ENCODE measurements around the gene GP1BA. TPM values are rescaled to one million over a fixed set of nuclear protein-coding genes. Genes with fewer than 3 reads are reported as not detected.

The GP1BA gene
- polyA plus RNA-seq, 1 donor (not counting 4 experiments of a cell fraction or from before 2014, with no cell fraction given), result not detected

DNA sequence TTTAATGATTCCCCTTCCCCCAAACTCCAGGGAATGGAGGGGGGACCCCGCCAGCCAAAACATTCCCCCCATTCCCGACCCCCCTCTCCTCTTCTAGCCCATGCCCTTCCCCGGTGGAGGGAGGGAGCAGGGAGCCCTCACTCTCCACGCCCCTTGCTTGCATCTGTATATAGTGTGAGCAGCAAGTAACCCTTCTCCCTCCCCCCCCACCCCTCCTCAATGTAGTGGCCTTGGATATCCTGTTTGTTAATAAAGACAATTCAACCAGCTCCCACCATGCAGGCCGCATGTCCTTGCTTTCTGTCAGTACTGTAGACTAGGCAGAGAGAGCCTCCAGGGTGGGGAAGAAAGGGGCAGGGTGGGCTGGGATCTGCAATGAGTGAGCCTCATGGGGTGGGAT is 34.3 kb upstream of the GP1BA start:
- Histone ChIP-seq H3K4me2 (ENCODE audit: control insufficient read depth, extremely low read depth, insufficient read depth, low read depth, low read length) (no peak overlapping the region), H3K79me2 (ENCODE audit: control insufficient read depth, insufficient read depth, low read length) (no peaks in the 10 kb centered on the region), H3K4me1 (ENCODE audit: control insufficient read depth, extremely low read depth, insufficient read depth, low read length) (peaks cover 7% of the 10 kb centered on the region), H3K4me3 (ENCODE audit: control insufficient read depth in 2 of 3, extremely low read depth in 1 of 3, insufficient read depth in 2 of 3, low read depth in 1 of 3, low read length in 3 of 3) (no peak overlapping the region), H3K9ac (ENCODE audit: control insufficient read depth, extremely low read depth, insufficient read depth, low read length) (no peak overlapping the region), H3K27me3 (ENCODE audit: control insufficient read depth, extremely low read depth, insufficient read depth, low read length) (no peaks in the 10 kb centered on the region), H2AFZ (ENCODE audit: control insufficient read depth, low read length) (no peak overlapping the region), H3K36me3 (ENCODE audit: control insufficient read depth in 2 of 2, extremely low read depth in 1 of 2, insufficient read depth in 2 of 2, low read length in 2 of 2) (peaks cover 34% of the 10 kb centered on the region in 2 experiments), H3K9me1 (ENCODE audit: control insufficient read depth, extremely low read depth, insufficient read depth, low read length) (no peaks in the 10 kb centered on the region), H3K27ac (ENCODE audit: control insufficient read depth, insufficient read depth, low read length) (no peak overlapping the region), H3K9me3 (ENCODE audit: control insufficient read depth, low read depth, low read length) (no peaks in the 10 kb centered on the region), H4K20me1 (ENCODE audit: control insufficient read depth, extremely low read depth, insufficient read depth, low read length) (peaks cover 12% of the 10 kb centered on the region)
- TF ChIP-seq, protein P1, sequence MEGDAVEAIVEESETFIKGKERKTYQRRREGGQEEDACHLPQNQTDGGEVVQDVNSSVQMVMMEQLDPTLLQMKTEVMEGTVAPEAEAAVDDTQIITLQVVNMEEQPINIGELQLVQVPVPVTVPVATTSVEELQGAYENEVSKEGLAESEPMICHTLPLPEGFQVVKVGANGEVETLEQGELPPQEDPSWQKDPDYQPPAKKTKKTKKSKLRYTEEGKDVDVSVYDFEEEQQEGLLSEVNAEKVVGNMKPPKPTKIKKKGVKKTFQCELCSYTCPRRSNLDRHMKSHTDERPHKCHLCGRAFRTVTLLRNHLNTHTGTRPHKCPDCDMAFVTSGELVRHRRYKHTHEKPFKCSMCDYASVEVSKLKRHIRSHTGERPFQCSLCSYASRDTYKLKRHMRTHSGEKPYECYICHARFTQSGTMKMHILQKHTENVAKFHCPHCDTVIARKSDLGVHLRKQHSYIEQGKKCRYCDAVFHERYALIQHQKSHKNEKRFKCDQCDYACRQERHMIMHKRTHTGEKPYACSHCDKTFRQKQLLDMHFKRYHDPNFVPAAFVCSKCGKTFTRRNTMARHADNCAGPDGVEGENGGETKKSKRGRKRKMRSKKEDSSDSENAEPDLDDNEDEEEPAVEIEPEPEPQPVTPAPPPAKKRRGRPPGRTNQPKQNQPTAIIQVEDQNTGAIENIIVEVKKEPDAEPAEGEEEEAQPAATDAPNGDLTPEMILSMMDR (optimal IDR thresholded peaks at IDR 0.05 in 1 of 3, IDR thresholded peaks at IDR 0.05 in 1 of 3, conservative IDR thresholded peaks at IDR 0.05 in 1 of 3; ENCODE audit: extremely low read depth in 1 of 3, insufficient read depth in 2 of 3, low read length in 3 of 3), result no peak
- TF ChIP-seq EZH2 (IDR thresholded peaks at IDR 0.05; ENCODE audit: low read length), result no peak
- dilution Hi-C loops (cut with MboI; ENCODE audit: extremely low pct_ligation_motif_present, low sequenced_read_pairs), result no loop called here
- no peak for DNase-seq (ENCODE audit: low read depth, low spot score)
- FAIRE-seq, result no peak

- Histone ChIP-seq H3K9ac (ENCODE audit: control insufficient read depth, extremely low read depth, insufficient read depth, low read length) (no peak overlapping the region), H2AFZ (ENCODE audit: control insufficient read depth, low read length) (no peak overlapping the region), H3K36me3 (ENCODE audit: control insufficient read depth in 2 of 2, extremely low read depth in 1 of 2, insufficient read depth in 2 of 2, low read length in 2 of 2) (peaks cover 28 to 30% of the 10 kb centered on the region in 2 experiments), H3K9me3 (ENCODE audit: control insufficient read depth, low read depth, low read length) (no peaks in the 10 kb centered on the region), H3K27ac (ENCODE audit: control insufficient read depth, insufficient read depth, low read length) (no peak overlapping the region), H4K20me1 (ENCODE audit: control insufficient read depth, extremely low read depth, insufficient read depth, low read length) (peaks cover 14% of the 10 kb centered on the region), H3K4me3 (ENCODE audit: control insufficient read depth in 2 of 3, extremely low read depth in 1 of 3, insufficient read depth in 2 of 3, low read depth in 1 of 3, low read length in 3 of 3) (no peak overlapping the region), H3K9me1 (ENCODE audit: control insufficient read depth, extremely low read depth, insufficient read depth, low read length) (no peaks in the 10 kb centered on the region), H3K4me1 (ENCODE audit: control insufficient read depth, extremely low read depth, insufficient read depth, low read length) (peaks cover 13% of the 10 kb centered on the region), H3K4me2 (ENCODE audit: control insufficient read depth, extremely low read depth, insufficient read depth, low read depth, low read length) (no peak overlapping the region), H3K79me2 (ENCODE audit: control insufficient read depth, insufficient read depth, low read length) (no peaks in the 10 kb centered on the region), H3K27me3 (ENCODE audit: control insufficient read depth, extremely low read depth, insufficient read depth, low read length) (no peaks in the 10 kb centered on the region)
- FAIRE-seq, result no peak
- no peak for DNase-seq (ENCODE audit: low read depth, low spot score)
- dilution Hi-C loops (cut with MboI; ENCODE audit: extremely low pct_ligation_motif_present, low sequenced_read_pairs), result no loop called here
- TF ChIP-seq, protein P1 (optimal IDR thresholded peaks at IDR 0.05 in 1 of 3, IDR thresholded peaks at IDR 0.05 in 1 of 3, conservative IDR thresholded peaks at IDR 0.05 in 1 of 3; ENCODE audit: extremely low read depth in 1 of 3, insufficient read depth in 2 of 3, low read length in 3 of 3), result no peak
- no peak for TF ChIP-seq EZH2 (IDR thresholded peaks at IDR 0.05; ENCODE audit: low read length)
Observed at GRCh38 chr17:4898351-4898750, 33.7 kb upstream of the GP1BA start.
